ENCODE data around the gene SLC4A1.

SLC4A1 gene

GRCh38 chr17:44203731-44204440, 64.0 kb downstream of the SLC4A1 start:
- peak in 1 of 4 experiments; percentile 12 for DNase-seq

DNA sequence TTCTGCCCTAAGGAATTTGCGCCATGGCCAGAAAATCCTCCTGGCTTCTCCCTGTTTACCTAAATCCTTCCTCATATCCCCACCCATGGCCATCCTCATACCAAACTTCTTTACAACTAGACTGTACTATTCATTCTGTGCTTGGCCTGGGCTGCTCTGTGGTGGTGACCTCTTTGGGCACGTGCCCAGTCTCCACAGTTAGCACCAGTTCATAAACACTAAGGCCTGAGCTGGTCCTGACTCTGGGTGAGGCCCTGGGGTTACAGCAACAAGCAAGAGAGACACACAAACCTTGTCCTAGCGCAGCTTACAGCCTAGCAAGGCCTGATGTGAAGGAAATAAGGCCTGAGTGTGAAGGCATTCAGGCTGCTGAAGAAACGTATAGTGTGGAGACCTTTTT, 65.2 kb downstream of the SLC4A1 start:
- no peak for DNase-seq

- DNase-seq, result no peak
These were observed 67.3 kb downstream of the SLC4A1 start for GRCh38 chr17:44200478-44201155.

GRCh38 chr17:44199553-44200477, 68.1 kb downstream of the SLC4A1 start, which contains the start of gene ATXN7L3:
TSS of gene ATXN7L3 (minus strand) at chr17:44199884. CDS start at chr17:44198070, 1,814 bp downstream.
- peak; percentile 98 to 100 (median 99) for DNase-seq

DNA sequence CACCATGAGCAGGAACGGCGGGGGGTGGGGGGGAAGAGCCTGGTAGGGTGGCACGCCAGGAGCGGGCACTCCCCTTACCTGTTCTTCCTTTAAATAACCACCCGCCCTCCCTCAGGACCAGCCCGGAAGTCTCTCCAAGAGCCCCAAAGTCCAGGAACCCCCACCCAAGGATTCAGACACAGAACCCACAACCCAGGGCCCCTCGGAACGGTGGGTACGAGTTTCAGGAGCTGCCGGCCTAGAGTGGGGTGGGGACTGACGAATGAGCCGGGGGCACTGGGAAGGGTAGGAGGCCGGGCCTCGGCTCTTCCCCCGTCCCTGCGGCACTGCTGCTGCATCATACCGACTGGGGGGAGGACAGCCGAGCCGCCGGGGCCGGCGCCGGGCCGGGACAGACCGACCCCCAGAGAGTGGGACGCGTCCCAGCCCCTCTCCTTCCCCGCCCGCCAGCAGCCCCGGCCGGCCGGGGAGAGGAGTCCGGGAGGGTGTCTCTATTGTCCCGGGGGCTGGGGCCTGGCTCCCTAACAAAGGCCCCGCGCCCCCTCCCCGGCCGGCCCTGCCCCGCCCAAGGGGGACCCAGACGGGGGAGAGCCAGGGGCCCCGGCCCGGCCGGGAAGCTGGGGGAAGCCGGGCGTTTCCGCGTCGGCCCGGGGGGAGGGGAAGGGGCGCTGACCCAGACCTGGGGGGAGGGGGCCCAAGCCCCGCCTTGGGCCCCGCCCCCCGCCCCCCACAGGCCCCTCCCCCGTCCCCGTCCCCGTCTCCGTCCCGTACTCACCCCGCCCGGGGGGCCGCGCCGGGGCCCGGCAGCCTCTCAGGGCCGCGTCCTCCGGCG, 69.0 kb downstream of the SLC4A1 start:
- DNase-seq, result peak; percentile 43 to 57 (median 52)

Measured in activated CD4-positive, CD25-positive, alpha-beta regulatory T cell (primary cell).